Endodermal cell (in vitro differentiated cells): Measurements from ENCODE around the gene IMMP2L. TPM values are rescaled to one million over a fixed set of nuclear protein-coding genes. Genes with fewer than 3 reads are reported as not detected.

Experiments used
- DNase-seq: peaks from one replicate; pipeline ENCODE4 v3.0.0-alpha.2; 2017
- H3K27ac ChIP-seq: 2 replicates; pipeline ENCODE4 v1.5.1; 2013; ENCODE audit warnings: mild to moderate bottlenecking, low read depth, low read length, moderate library complexity
- H3K27me3 ChIP-seq: 2 replicates; pipeline ENCODE4 v1.6.1; 2013; ENCODE audit warnings: mild to moderate bottlenecking, low read length, moderate library complexity; ENCODE audit not compliant: insufficient read depth, control insufficient read depth, poor library complexity, severe bottlenecking
- H3K36me3 ChIP-seq: 2 replicates; pipeline ENCODE4 v1.7.0; 2013; ENCODE audit warnings: mild to moderate bottlenecking, low read length, moderate library complexity; ENCODE audit not compliant: control insufficient read depth, insufficient read depth
- H3K4me1 ChIP-seq: one replicate; pipeline ENCODE4 v1.7.0; 2013; ENCODE audit warnings: low read length; ENCODE audit not compliant: control insufficient read depth, insufficient read depth
- H3K4me3 ChIP-seq: 2 replicates; pipeline ENCODE4 v1.5.1; 2013; ENCODE audit warnings: mild to moderate bottlenecking, low read length, moderate library complexity
- H3K9ac ChIP-seq: 2 replicates; pipeline ENCODE4 v1.6.1; 2013; ENCODE audit warnings: mild to moderate bottlenecking, low read length, moderate library complexity; ENCODE audit not compliant: poor library complexity, severe bottlenecking; ENCODE audit errors: extremely low read depth
- H3K9me3 ChIP-seq: 2 replicates; pipeline ENCODE4 v1.6.1; 2013; ENCODE audit warnings: mild to moderate bottlenecking, low read length, moderate library complexity; ENCODE audit not compliant: control insufficient read depth
- H3K27ac Mint-ChIP-seq: 2 replicates; pipeline ENCODE4 v1.8.0; 2020; ENCODE audit warnings: mixed read lengths
- H3K27me3 Mint-ChIP-seq: 2 replicates; pipeline ENCODE4 v1.8.0; 2021; ENCODE audit warnings: mild to moderate bottlenecking, mixed read lengths; ENCODE audit not compliant: insufficient read depth
- H3K36me3 Mint-ChIP-seq: 2 replicates; pipeline ENCODE4 v1.8.0; 2020; ENCODE audit warnings: low read depth, mixed read lengths
- H3K4me1 Mint-ChIP-seq: 2 replicates; pipeline ENCODE4 v1.8.0; 2020; ENCODE audit warnings: mixed read lengths
- H3K4me3 Mint-ChIP-seq: 2 replicates; pipeline ENCODE4 v1.8.0; 2020; ENCODE audit warnings: mild to moderate bottlenecking, moderate library complexity, mixed read lengths
- H3K9me3 Mint-ChIP-seq: 2 replicates; pipeline ENCODE4 v1.8.0; 2020; ENCODE audit warnings: mild to moderate bottlenecking, mixed read lengths
- CTCF ChIP-seq: fragments of 200-600 bp; sonication (generic); conservative IDR thresholded peaks from 2 replicates; pipeline ENCODE4 v1.5.0; 2021; ENCODE audit warnings: antibody characterized with exemption, mild to moderate bottlenecking
- WGBS, 2 experiments: methylation state at CpG; one replicate each; pipeline versions ENCODE4 v1.1.5 to v1.1.7; 2013; ENCODE audit warnings: missing lambda C conversion rate in 2 of 2, mixed read lengths in 1 of 2; ENCODE audit not compliant: insufficient coverage in 1 of 2, insufficient read length in 1 of 2; 5-methylcytosine and 5-hydroxymethylcytosine counted together
- total RNA-seq, 2 donors: library from RNA; stranded (reverse); fragmentation: NEBNext Ultra II Directional in 1 of 2; extraction: Animal tissue kit (Norgen Biotek cat#: 25700) in 1 of 2; gene quantifications; 2 replicates in 1 of 2; 3 replicates in 1 of 2; pipeline ENCODE4 v1.2.1, GENCODE V29; 2021

Gene IMMP2L
- total RNA-seq, 2 donors from 2014 or later: 17.7 to 19.4 TPM

GRCh38 chr7:110633313-110633712, 929.0 kb downstream of the IMMP2L start:
- no peak overlapping the region for H3K4me3 ChIP-seq
- no peak overlapping the region for H3K4me3 Mint-ChIP-seq
- no peaks in the 10 kb centered on the region for H3K36me3 ChIP-seq
- H3K27me3 Mint-ChIP-seq: no peaks in the 10 kb centered on the region
- TF ChIP-seq CTCF: no peak
- peaks cover 6% of the 10 kb centered on the region for H3K9me3 Mint-ChIP-seq
- no peak overlapping the region for H3K9ac ChIP-seq
- no peaks in the 10 kb centered on the region for H3K36me3 Mint-ChIP-seq
- no peaks in the 10 kb centered on the region for H3K27me3 ChIP-seq
- no peak overlapping the region for H3K27ac ChIP-seq
- no peaks in the 10 kb centered on the region for H3K4me1 Mint-ChIP-seq
- H3K4me1 ChIP-seq: no peaks in the 10 kb centered on the region
- H3K9me3 ChIP-seq: peaks cover 8% of the 10 kb centered on the region
- no peak overlapping the region for H3K27ac Mint-ChIP-seq
- no peak for DNase-seq
- WGBS, 2 experiments: 82 to 89% methylated on average over 1 to 2 of the region's 2 CpGs

GRCh38 chr7:110626414-110626813, 935.9 kb downstream of the IMMP2L start:
- no peaks in the 10 kb centered on the region for H3K4me1 Mint-ChIP-seq
- H3K36me3 Mint-ChIP-seq: no peaks in the 10 kb centered on the region
- Histone ChIP-seq H3K4me1 (no peaks in the 10 kb centered on the region), H3K9me3 (no peaks in the 10 kb centered on the region), H3K36me3 (no peaks in the 10 kb centered on the region), H3K4me3 (no peak overlapping the region), H3K27ac (no peak overlapping the region), H3K9ac (no peak overlapping the region), H3K27me3 (no peaks in the 10 kb centered on the region)
- H3K4me3 Mint-ChIP-seq: no peak overlapping the region
- WGBS, 2 experiments: 100% methylated on average over 1 of the region's 2 CpGs; no CpG with 5 or more reads in 1 of the 2 experiments
- H3K27me3 Mint-ChIP-seq: no peaks in the 10 kb centered on the region
- no peaks in the 10 kb centered on the region for H3K9me3 Mint-ChIP-seq
- no peak overlapping the region for H3K27ac Mint-ChIP-seq
- no peak for DNase-seq
- no peak for TF ChIP-seq CTCF

GRCh38 chr7:110625294-110625693, 937.0 kb downstream of the IMMP2L start:
- Mint-ChIP-seq H3K9me3 (no peaks in the 10 kb centered on the region), H3K36me3 (no peaks in the 10 kb centered on the region), H3K27ac (no peak overlapping the region), H3K27me3 (no peaks in the 10 kb centered on the region), H3K4me1 (no peaks in the 10 kb centered on the region), H3K4me3 (no peak overlapping the region)
- Histone ChIP-seq H3K9me3 (no peaks in the 10 kb centered on the region), H3K4me1 (no peaks in the 10 kb centered on the region), H3K4me3 (no peak overlapping the region), H3K36me3 (no peaks in the 10 kb centered on the region), H3K27ac (no peak overlapping the region), H3K27me3 (no peaks in the 10 kb centered on the region), H3K9ac (no peak overlapping the region)
- no peak for DNase-seq
- TF ChIP-seq CTCF: no peak
- WGBS, 2 experiments: 93% methylated on average over 3 of the region's 3 CpGs
